Astrocyte (in vitro differentiated cells and primary cell): ENCODE data around the gene CCL23. TPM values are rescaled to one million over a fixed set of nuclear protein-coding genes. Genes with fewer than 3 reads are reported as not detected.

ENCODE experiments used
- DNase-seq: peaks from one replicate; pipeline ENCODE4 v3.0.0-alpha.2; 2010; ENCODE audit warnings: low read depth
- FAIRE-seq: peaks from 2 replicates; lab custom pipeline; 2011; peaks lifted over from hg19 to GRCh38; lab: Jason Lieb, UNC
- H2AFZ ChIP-seq: 2 replicates; pipeline ENCODE4 v1.6.0; 2012; ENCODE audit warnings: low read depth, low read length, inconsistent platforms
- H3K27ac ChIP-seq: 2 replicates; pipeline ENCODE4 v1.5.1; 2011; ENCODE audit warnings: low read depth, low read length, inconsistent platforms
- H3K27me3 ChIP-seq: 2 replicates; pipeline ENCODE4 v1.6.0; 2011; ENCODE audit warnings: low read length, inconsistent platforms; ENCODE audit not compliant: insufficient read depth
- H3K36me3 ChIP-seq: 2 replicates; pipeline ENCODE4 v1.5.1; 2011; ENCODE audit warnings: low read length, inconsistent platforms; ENCODE audit not compliant: insufficient read depth
- H3K4me1 ChIP-seq: 2 replicates; pipeline ENCODE4 v1.5.1; 2011; ENCODE audit warnings: low read length, inconsistent platforms; ENCODE audit not compliant: insufficient read depth
- H3K4me2 ChIP-seq: 2 replicates; pipeline ENCODE4 v1.6.0; 2012; ENCODE audit warnings: low read length, inconsistent platforms
- H3K4me3 ChIP-seq: 2 replicates; pipeline ENCODE4 v1.5.1; 2011; ENCODE audit warnings: low read depth, mild to moderate bottlenecking, low read length, inconsistent platforms; ENCODE audit not compliant: insufficient read depth
- H3K79me2 ChIP-seq: 2 replicates; pipeline ENCODE4 v1.6.0; 2012; ENCODE audit warnings: mild to moderate bottlenecking, low read length, inconsistent platforms; ENCODE audit not compliant: insufficient read depth
- H3K9ac ChIP-seq: 2 replicates; pipeline ENCODE4 v1.6.0; 2012; ENCODE audit warnings: mild to moderate bottlenecking, low read length, inconsistent platforms
- H3K9me3 ChIP-seq: 2 replicates; pipeline ENCODE4 v1.5.1; 2012; ENCODE audit warnings: low read depth, mild to moderate bottlenecking, low read length, inconsistent platforms; ENCODE audit not compliant: insufficient read depth
- H4K20me1 ChIP-seq: 2 replicates; pipeline ENCODE4 v1.6.0; 2012; ENCODE audit warnings: low read length, inconsistent platforms; ENCODE audit not compliant: insufficient read depth
- H3K27ac Mint-ChIP-seq: one replicate; pipeline ENCODE4 v1.8.0; 2021; ENCODE audit warnings: mild to moderate bottlenecking, mixed read lengths; ENCODE audit not compliant: unreplicated experiment
- H3K27me3 Mint-ChIP-seq: one replicate; pipeline ENCODE4 v1.8.0; 2021; ENCODE audit warnings: low read depth, mixed read lengths; ENCODE audit not compliant: unreplicated experiment
- H3K36me3 Mint-ChIP-seq: one replicate; pipeline ENCODE4 v1.8.0; 2021; ENCODE audit warnings: low read depth, mixed read lengths; ENCODE audit not compliant: unreplicated experiment
- H3K4me1 Mint-ChIP-seq: one replicate; pipeline ENCODE4 v1.8.0; 2021; ENCODE audit warnings: low read depth, mixed read lengths; ENCODE audit not compliant: unreplicated experiment
- H3K4me3 Mint-ChIP-seq: one replicate; pipeline ENCODE4 v1.8.0; 2021; ENCODE audit warnings: mild to moderate bottlenecking, moderate library complexity, mixed read lengths; ENCODE audit not compliant: unreplicated experiment
- H3K9me3 Mint-ChIP-seq: one replicate; pipeline ENCODE4 v1.8.0; 2021; ENCODE audit warnings: mild to moderate bottlenecking, mixed read lengths; ENCODE audit not compliant: unreplicated experiment
- EZH2 ChIP-seq: IDR thresholded peaks from 2 replicates; pipeline ENCODE4 v1.6.1; 2012; ENCODE audit warnings: mild to moderate bottlenecking, low read length, inconsistent platforms; ENCODE audit not compliant: insufficient read depth
- total RNA-seq: library from RNA; stranded (reverse); gene quantifications from 2 replicates; pipeline ENCODE4 v1.2.1, GENCODE V29; 2021
- TF ChIP-seq, protein P1 (sequence below): IDR thresholded peaks from 2 replicates; pipeline ENCODE4 v1.5.1; 2011; ENCODE audit warnings: low read depth, mild to moderate bottlenecking, inconsistent platforms, low read length, moderate library complexity; ENCODE audit not compliant: insufficient read depth

Gene CCL23
- total RNA-seq, 1 donor from 2014 or later, result not detected

DNA sequence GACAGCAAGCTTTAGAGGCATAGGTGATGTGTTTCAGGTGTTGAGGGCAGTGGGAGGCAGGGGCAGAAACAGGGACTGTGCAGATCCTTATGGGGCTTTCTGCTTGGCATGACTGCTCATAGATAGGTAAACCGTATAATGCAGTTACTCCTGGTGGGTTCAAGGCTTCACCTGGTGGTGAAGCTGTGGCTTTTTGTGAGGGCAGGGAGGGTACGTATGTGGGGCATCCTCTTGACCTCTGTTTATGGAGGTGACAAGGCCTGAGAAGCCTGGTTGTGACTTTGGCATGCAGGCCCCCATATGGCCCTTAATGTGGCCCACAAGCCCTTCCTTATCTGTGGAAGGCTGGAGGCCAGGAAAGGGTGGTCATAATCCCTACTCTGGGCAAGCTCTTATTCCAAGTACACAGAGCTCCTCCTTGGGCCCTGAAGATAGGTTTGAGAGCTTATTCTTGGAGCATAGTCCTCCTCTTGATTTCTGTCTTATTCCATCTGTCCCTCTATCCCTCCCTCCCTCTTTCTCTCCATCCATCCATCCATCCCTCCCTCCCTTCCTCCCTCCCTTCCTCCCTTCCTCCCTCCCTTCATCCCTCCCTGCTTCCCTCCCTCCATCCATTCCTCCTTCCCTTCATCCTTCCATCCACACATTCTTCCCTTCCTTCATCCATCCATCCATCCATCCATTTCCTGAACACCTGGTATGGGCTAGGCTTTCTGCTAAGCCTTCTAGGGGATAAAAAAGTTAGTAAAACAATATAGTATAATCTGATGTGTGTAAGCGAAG is 35.2 kb downstream of the CCL23 start:
- FAIRE-seq (no peak), DNase-seq (no peak)
- Histone ChIP-seq H2AFZ (no peak overlapping the region), H3K36me3 (no peaks in the 10 kb centered on the region), H3K4me1 (no peaks in the 10 kb centered on the region), H3K9me3 (no peaks in the 10 kb centered on the region), H3K4me2 (no peak overlapping the region), H3K27me3 (no peaks in the 10 kb centered on the region), H3K27ac (no peak overlapping the region), H3K79me2 (no peaks in the 10 kb centered on the region), H3K9ac (no peak overlapping the region), H4K20me1 (no peaks in the 10 kb centered on the region), H3K4me3 (no peak overlapping the region)
- no peak for TF ChIP-seq EZH2
- TF ChIP-seq, protein P1, sequence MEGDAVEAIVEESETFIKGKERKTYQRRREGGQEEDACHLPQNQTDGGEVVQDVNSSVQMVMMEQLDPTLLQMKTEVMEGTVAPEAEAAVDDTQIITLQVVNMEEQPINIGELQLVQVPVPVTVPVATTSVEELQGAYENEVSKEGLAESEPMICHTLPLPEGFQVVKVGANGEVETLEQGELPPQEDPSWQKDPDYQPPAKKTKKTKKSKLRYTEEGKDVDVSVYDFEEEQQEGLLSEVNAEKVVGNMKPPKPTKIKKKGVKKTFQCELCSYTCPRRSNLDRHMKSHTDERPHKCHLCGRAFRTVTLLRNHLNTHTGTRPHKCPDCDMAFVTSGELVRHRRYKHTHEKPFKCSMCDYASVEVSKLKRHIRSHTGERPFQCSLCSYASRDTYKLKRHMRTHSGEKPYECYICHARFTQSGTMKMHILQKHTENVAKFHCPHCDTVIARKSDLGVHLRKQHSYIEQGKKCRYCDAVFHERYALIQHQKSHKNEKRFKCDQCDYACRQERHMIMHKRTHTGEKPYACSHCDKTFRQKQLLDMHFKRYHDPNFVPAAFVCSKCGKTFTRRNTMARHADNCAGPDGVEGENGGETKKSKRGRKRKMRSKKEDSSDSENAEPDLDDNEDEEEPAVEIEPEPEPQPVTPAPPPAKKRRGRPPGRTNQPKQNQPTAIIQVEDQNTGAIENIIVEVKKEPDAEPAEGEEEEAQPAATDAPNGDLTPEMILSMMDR, result no peak
- Mint-ChIP-seq H3K27me3 (peaks cover 59% of the 10 kb centered on the region), H3K4me1 (no peaks in the 10 kb centered on the region), H3K4me3 (no peak overlapping the region), H3K9me3 (peaks cover 3% of the 10 kb centered on the region), H3K36me3 (no peaks in the 10 kb centered on the region), H3K27ac (no peak overlapping the region)

DNA sequence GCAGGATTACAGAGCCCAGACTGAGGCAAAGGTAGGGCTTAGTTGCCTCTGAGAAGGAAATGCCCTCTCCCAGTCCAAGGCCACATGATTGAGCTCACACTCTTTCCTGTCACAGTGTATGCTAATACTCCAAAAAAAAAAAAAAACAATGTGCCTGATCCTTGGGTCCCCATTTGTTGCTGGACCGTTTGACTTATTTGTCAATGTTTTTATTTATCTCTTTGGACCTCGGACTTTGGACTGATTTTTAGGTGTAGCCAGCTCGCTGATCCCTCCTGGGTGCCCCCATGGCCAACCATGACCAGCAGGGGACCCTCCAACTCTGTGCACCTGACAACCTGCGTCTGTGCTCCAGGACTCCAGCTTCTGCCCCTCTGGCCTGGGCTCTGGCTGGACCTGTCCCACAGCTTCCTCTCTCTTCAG is 35.9 kb downstream of the CCL23 start:
- Histone ChIP-seq H3K79me2 (no peaks in the 10 kb centered on the region), H3K27ac (no peak overlapping the region), H3K4me1 (no peaks in the 10 kb centered on the region), H2AFZ (no peak overlapping the region), H3K9me3 (no peaks in the 10 kb centered on the region), H3K4me2 (no peak overlapping the region), H3K9ac (no peak overlapping the region), H3K36me3 (no peaks in the 10 kb centered on the region), H3K4me3 (no peak overlapping the region), H3K27me3 (no peaks in the 10 kb centered on the region), H4K20me1 (no peaks in the 10 kb centered on the region)
- DNase-seq (no peak), FAIRE-seq (no peak)
- no peaks in the 10 kb centered on the region for H3K4me1 Mint-ChIP-seq
- H3K9me3 Mint-ChIP-seq, result peaks cover 3% of the 10 kb centered on the region
- H3K4me3 Mint-ChIP-seq, result no peak overlapping the region
- H3K27me3 Mint-ChIP-seq, result peaks cover 59% of the 10 kb centered on the region
- no peaks in the 10 kb centered on the region for H3K36me3 Mint-ChIP-seq
- TF ChIP-seq, protein P1, result no peak
- no peak for TF ChIP-seq EZH2
- H3K27ac Mint-ChIP-seq, result no peak overlapping the region

DNA sequence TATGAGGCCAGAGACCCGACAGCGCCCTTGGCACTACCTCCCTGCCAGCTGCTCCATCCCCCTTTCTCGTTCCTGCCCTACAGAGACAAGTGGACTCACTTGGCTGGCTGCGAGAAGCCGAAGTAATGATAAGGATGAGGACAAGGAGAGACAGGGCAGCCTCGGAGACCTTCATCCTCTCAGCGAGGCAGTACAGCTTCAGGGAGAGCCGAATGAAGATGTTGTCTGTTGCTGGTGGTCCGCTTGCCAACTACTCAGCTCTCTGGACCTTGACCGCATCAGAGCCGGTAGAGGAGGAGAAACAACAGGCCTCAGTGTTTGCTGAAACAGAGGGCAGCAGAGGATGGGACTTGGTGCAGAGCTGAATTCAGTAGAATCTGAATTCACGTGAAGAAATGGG is 36.5 kb downstream of the CCL23 start, which contains the start of gene CCL16:
TSS of gene CCL16 (minus strand) at position 252 of the 400 bp plus-strand sequence. CDS start at position 175, 77 bp downstream.
- H3K27me3 Mint-ChIP-seq, result peaks cover 52% of the 10 kb centered on the region
- Histone ChIP-seq H3K27ac (no peak within 1 kb of the TSS), H3K27me3 (no peaks in the 10 kb centered on the region), H3K4me2 (no peak within 1 kb of the TSS), H3K4me3 (no peak within 1 kb of the TSS), H3K4me1 (no peaks in the 10 kb centered on the region), H4K20me1 (no peaks in the 10 kb centered on the region), H3K9ac (no peak within 1 kb of the TSS), H3K79me2 (no peaks in the 10 kb centered on the region), H2AFZ (no peak within 1 kb of the TSS), H3K9me3 (no peaks in the 10 kb centered on the region), H3K36me3 (no peaks in the 10 kb centered on the region)
- DNase-seq, result no peak
- no peak for TF ChIP-seq EZH2
- TF ChIP-seq, protein P1, result no peak
- no peaks in the 10 kb centered on the region for H3K36me3 Mint-ChIP-seq
- H3K9me3 Mint-ChIP-seq, result peaks cover 3% of the 10 kb centered on the region
- H3K27ac Mint-ChIP-seq, result no peak within 1 kb of the TSS
- no peak for FAIRE-seq
- no peak within 1 kb of the TSS for H3K4me3 Mint-ChIP-seq
- no peaks in the 10 kb centered on the region for H3K4me1 Mint-ChIP-seq
